ENCODE results near the gene GRAMD1A. TPM values are rescaled to one million over a fixed set of nuclear protein-coding genes. Genes with fewer than 3 reads are reported as not detected.

GRAMD1A gene
- total and polyA plus RNA-seq, 2 donors (not counting 1 experiment from before 2014, with no cell fraction given), result 83.8 to 102 TPM

GRCh38 chr19:35046461-35046860 lies 46.3 kb downstream of the GRAMD1A start:
- 95% methylated on average over 3 of the region's 5 CpGs for WGBS (ENCODE audit: insufficient coverage)
- CTCF ChIA-PET, result interaction anchor here (0.6 to 2.1 kb wide), 4 partner anchors 9 to 74 kb away, joined by 3 to 7 read pairs (median 4); no protein-coding TSS in a partner anchor
- POLR2A ChIA-PET, result no interaction called here
- Histone ChIP-seq H3K27ac (ENCODE audit: low read length in 2 of 2) (no peak overlapping the region), H3K9ac (ENCODE audit: low read length) (no peak overlapping the region), H4K20me1 (ENCODE audit: control insufficient read depth, insufficient read depth, low read length, poor library complexity, severe bottlenecking) (no peaks in the 10 kb centered on the region), H3K4me2 (replicated peaks; ENCODE audit: low read depth, low read length, poor library complexity, severe bottlenecking) (no peak overlapping the region), H3K27me3 (replicated peaks in 1 of 4; ENCODE audit: control extremely low read depth in 1 of 4, control insufficient read depth in 3 of 4, insufficient read depth in 4 of 4, low read length in 3 of 4) (peaks cover 0 to 4% (median 2%) of the 10 kb centered on the region in 4 experiments), H3K9me3 (ENCODE audit: control extremely low read depth in 1 of 3, control insufficient read depth in 2 of 3, insufficient read depth in 1 of 3, low read length in 2 of 3) (no peaks in the 10 kb centered on the region), H3K36me3 (replicated peaks in 1 of 2; ENCODE audit: control extremely low read depth in 1 of 2, control insufficient read depth in 1 of 2, extremely low read depth in 1 of 2, insufficient read depth in 2 of 2, low read length in 1 of 2) (no peaks in the 10 kb centered on the region), H3K79me2 (ENCODE audit: control insufficient read depth, insufficient read depth, low read length) (no peaks in the 10 kb centered on the region), H3K4me1 (ENCODE audit: control insufficient read depth in 2 of 2, insufficient read depth in 2 of 2, low read length in 2 of 2) (peaks cover 8 to 16% of the 10 kb centered on the region in 2 donors), H2AFZ (ENCODE audit: insufficient read depth, low read depth, low read length, poor library complexity, severe bottlenecking) (no peak overlapping the region), H3K4me3 (ENCODE audit: control extremely low read depth in 1 of 5, extremely low read depth in 1 of 5, insufficient read depth in 1 of 5, low read depth in 2 of 5, low read length in 4 of 5) (no peak overlapping the region)
- ATAC-seq (ENCODE audit: low read depth), result no peak
- no peak overlapping the region for H3K4me3 Mint-ChIP-seq
- no peaks in the 10 kb centered on the region for H3K9me3 Mint-ChIP-seq (ENCODE audit: insufficient read depth)
- H3K27ac Mint-ChIP-seq, result no peak overlapping the region
- TF ChIP-seq EZH2 (IDR thresholded peaks at IDR 0.05; ENCODE audit: borderline replicate concordance, insufficient read depth, low read depth, low read length, poor library complexity, severe bottlenecking), result no peak
- intact Hi-C loops (cut with micrococcal nuclease), result no loop called here
- peaks cover 20% of the 10 kb centered on the region for H3K4me1 Mint-ChIP-seq
- peaks cover 7% of the 10 kb centered on the region for H3K27me3 Mint-ChIP-seq
- no peak for DNase-seq

- no peaks in the 10 kb centered on the region for H3K36me3 ChIP-seq (replicated peaks in 1 of 2; ENCODE audit: control extremely low read depth in 1 of 2, control insufficient read depth in 1 of 2, extremely low read depth in 1 of 2, insufficient read depth in 2 of 2, low read length in 1 of 2)
- DNase-seq (no peak), ATAC-seq (ENCODE audit: low read depth) (no peak)
- H3K9ac ChIP-seq (ENCODE audit: low read length), result no peak overlapping the region
- no peak overlapping the region for H3K27ac ChIP-seq (ENCODE audit: low read length in 2 of 2)
- no peak overlapping the region for H3K4me2 ChIP-seq (replicated peaks; ENCODE audit: low read depth, low read length, poor library complexity, severe bottlenecking)
- no peak overlapping the region for H2AFZ ChIP-seq (ENCODE audit: insufficient read depth, low read depth, low read length, poor library complexity, severe bottlenecking)
- no peaks in the 10 kb centered on the region for H3K9me3 Mint-ChIP-seq (ENCODE audit: insufficient read depth)
- H3K4me1 ChIP-seq (ENCODE audit: control insufficient read depth in 2 of 2, insufficient read depth in 2 of 2, low read length in 2 of 2), result peaks cover 8 to 13% of the 10 kb centered on the region in 2 donors
- no peaks in the 10 kb centered on the region for H4K20me1 ChIP-seq (ENCODE audit: control insufficient read depth, insufficient read depth, low read length, poor library complexity, severe bottlenecking)
- no peaks in the 10 kb centered on the region for H3K9me3 ChIP-seq (ENCODE audit: control extremely low read depth in 1 of 3, control insufficient read depth in 2 of 3, insufficient read depth in 1 of 3, low read length in 2 of 3)
- WGBS (ENCODE audit: insufficient coverage), result 75% methylated on average over 12 of the region's 12 CpGs
- no peaks in the 10 kb centered on the region for H3K27me3 ChIP-seq (replicated peaks in 1 of 4; ENCODE audit: control extremely low read depth in 1 of 4, control insufficient read depth in 3 of 4, insufficient read depth in 4 of 4, low read length in 3 of 4)
- no peaks in the 10 kb centered on the region for H3K79me2 ChIP-seq (ENCODE audit: control insufficient read depth, insufficient read depth, low read length)
- H3K4me3 Mint-ChIP-seq, result no peak overlapping the region
- intact Hi-C loops (cut with micrococcal nuclease), result no loop called here
- H3K27ac Mint-ChIP-seq, result no peak overlapping the region
- H3K4me3 ChIP-seq (ENCODE audit: control extremely low read depth in 1 of 5, extremely low read depth in 1 of 5, insufficient read depth in 1 of 5, low read depth in 2 of 5, low read length in 4 of 5), result no peak overlapping the region
- CTCF ChIA-PET, result interaction anchor here (1.7 kb wide), 1 partner anchor 14 kb away, joined by 5 read pairs; no protein-coding TSS in a partner anchor
- H3K4me1 Mint-ChIP-seq, result peaks cover 16% of the 10 kb centered on the region
- H3K27me3 Mint-ChIP-seq, result peaks cover 3% of the 10 kb centered on the region
- POLR2A ChIA-PET, result no interaction called here
- TF ChIP-seq EZH2 (IDR thresholded peaks at IDR 0.05; ENCODE audit: borderline replicate concordance, insufficient read depth, low read depth, low read length, poor library complexity, severe bottlenecking) (no peak), CTCF (IDR thresholded peaks at IDR 0.05) (no peak)
Observed at GRCh38 chr19:35048911-35049411, 48.8 kb downstream of the GRAMD1A start.
